GM18517 (cell line): ENCODE measurements around the gene ZNF263.

Experiments
- ATAC-seq: cut with Tn5 transposase; IDR thresholded peaks from one replicate; pipeline ENCODE4 v1.9.1; 2021; ENCODE audit warnings: mild to moderate bottlenecking, moderate library complexity; ENCODE audit not compliant: unreplicated experiment

ZNF263 gene

GRCh38 chr16:3317315-3317999 lies 34.2 kb downstream of the ZNF263 start:
- ATAC-seq = no peak

GRCh38 chr16:3321816-3322215 lies 38.5 kb downstream of the ZNF263 start:
- ATAC-seq = no peak

- ATAC-seq = no peak
Measured at GRCh38 chr16:3327514-3327913, 44.2 kb downstream of the ZNF263 start.

GRCh38 chr16:3328104-3328503 lies 44.8 kb downstream of the ZNF263 start:
- ATAC-seq = no peak

- no peak for ATAC-seq
Measured at GRCh38 chr16:3328643-3329042, 45.4 kb downstream of the ZNF263 start.
